ENCODE data around the gene FHL5. TPM values are rescaled to one million over a fixed set of nuclear protein-coding genes. Genes with fewer than 3 reads are reported as not detected.

FHL5 gene
- total RNA-seq, 1 experiment from 2014 or later: not detected

GRCh38 chr6:96582436-96582835, 19.5 kb downstream of the FHL5 start:
- Histone ChIP-seq H3K23me2 (ENCODE audit: insufficient read length, low read depth, low read length, poor library complexity, severe bottlenecking) (no peaks in the 10 kb centered on the region), H2AK5ac (ENCODE audit: insufficient read length, low read length) (no peak overlapping the region), H4K20me1 (ENCODE audit: control insufficient read depth, insufficient read depth, insufficient read length) (no peaks in the 10 kb centered on the region), H3K27ac (ENCODE audit: insufficient read length, low read depth, low read length) (no peak overlapping the region), H3K56ac (ENCODE audit: insufficient read length, low read depth, low read length) (no peak overlapping the region), H2BK15ac (ENCODE audit: low read depth, low read length) (no peak overlapping the region), H3K79me1 (ENCODE audit: insufficient read depth, low read depth, low read length, poor library complexity, severe bottlenecking) (no peaks in the 10 kb centered on the region), H3K4ac (ENCODE audit: low read depth, low read length) (no peak overlapping the region), H3T11ph (ENCODE audit: low read length) (no peak overlapping the region), H2BK120ac (ENCODE audit: low read depth, low read length, poor library complexity, severe bottlenecking) (no peak overlapping the region), H2BK12ac (ENCODE audit: insufficient read length, low read depth, low read length) (no peak overlapping the region), H4K8ac (replicated peaks; ENCODE audit: insufficient read length, low read depth, low read length) (no peak overlapping the region), H3K18ac (ENCODE audit: insufficient read length, low read depth, low read length) (no peak overlapping the region), H3K14ac (ENCODE audit: insufficient read depth, low read length) (no peak overlapping the region), H3K4me1 (ENCODE audit: insufficient read depth, low read length) (no peaks in the 10 kb centered on the region), H3K79me2 (ENCODE audit: insufficient read depth, low read length) (no peaks in the 10 kb centered on the region), H3K27me3 (ENCODE audit: insufficient read depth, low read length) (no peaks in the 10 kb centered on the region), H2AFZ (ENCODE audit: low read length) (no peak overlapping the region), H3K9ac (ENCODE audit: extremely low read depth, insufficient read length, low read length) (no peak overlapping the region), H3K4me2 (ENCODE audit: insufficient read depth, insufficient read length, low read length) (no peak overlapping the region), H4K5ac (ENCODE audit: insufficient read length, low read depth, low read length) (no peak overlapping the region), H4K91ac (ENCODE audit: insufficient read length, low read depth, low read length) (no peak overlapping the region), H2BK20ac (ENCODE audit: low read depth, low read length, poor library complexity, severe bottlenecking) (no peak overlapping the region), H3K9me3 (ENCODE audit: control insufficient read depth, low read depth, low read length) (no peaks in the 10 kb centered on the region), H2BK5ac (ENCODE audit: insufficient read length, low read length) (no peak overlapping the region), H3K23ac (ENCODE audit: insufficient read length, low read depth, low read length) (no peak overlapping the region)
- H3K27me3 Mint-ChIP-seq (ENCODE audit: low read depth): no peaks in the 10 kb centered on the region
- no peaks in the 10 kb centered on the region for H3K4me1 Mint-ChIP-seq
- TF ChIP-seq CTCF (conservative IDR thresholded peaks at IDR 0.05): no peak
- no peaks in the 10 kb centered on the region for H3K9me3 Mint-ChIP-seq
- H3K36me3 Mint-ChIP-seq (ENCODE audit: insufficient read depth in 1 of 3, low read depth in 3 of 3): no peaks in the 10 kb centered on the region
- no peak for DNase-seq
- no CpG with 5 or more reads among the region's 1 CpG for WGBS (ENCODE audit: extremely low coverage, insufficient read length, low lambda C conversion rate)
- H3K4me3 Mint-ChIP-seq: no peak overlapping the region
- no peak overlapping the region for H3K27ac Mint-ChIP-seq

Data from H9 (cell line).